ENCODE results near the gene RAB27B. TPM values are rescaled to one million over a fixed set of nuclear protein-coding genes. Genes with fewer than 3 reads are reported as not detected.

Gene RAB27B
- polyA plus RNA-seq, 1 experiment: 1.9 TPM

- POLR2A ChIA-PET: no interaction called here
- no peak for DNase-seq (ENCODE audit: low read depth, low spot score)
- Histone ChIP-seq H3K4me3 (ENCODE audit: low read depth, low read length) (no peak overlapping the region), H3K9me3 (ENCODE audit: control insufficient read depth, insufficient read depth, low read length) (no peaks in the 10 kb centered on the region), H3K27me3 (ENCODE audit: control insufficient read depth, insufficient read depth, low read length) (no peaks in the 10 kb centered on the region), H3K27ac (ENCODE audit: low read depth, low read length) (no peak overlapping the region)
- CTCF ChIA-PET: interaction anchor here (0.7 kb wide), 1 partner anchor 208 kb away, joined by 3 read pairs; no protein-coding TSS in a partner anchor
- TF ChIP-seq CTCF (IDR thresholded peaks at IDR 0.05; ENCODE audit: low read depth, low read length): no peak
Measured at GRCh38 chr18:54919412-54919811, 91.1 kb downstream of the RAB27B start.

GRCh38 chr18:54923339-54923956 lies 95.2 kb downstream of the RAB27B start:
- ChIA-PET POLR2A (no interaction called here), CTCF (interaction anchor here (1.0 kb wide), 1 partner anchor 252 kb away, joined by 3 read pairs; no protein-coding TSS in a partner anchor)
- no peak overlapping the region for H3K27ac ChIP-seq (ENCODE audit: low read depth, low read length)
- DNase-seq (ENCODE audit: low read depth, low spot score): no peak
- H3K27me3 ChIP-seq (ENCODE audit: control insufficient read depth, insufficient read depth, low read length): no peaks in the 10 kb centered on the region
- TF ChIP-seq CTCF (IDR thresholded peaks at IDR 0.05; ENCODE audit: low read depth, low read length): no peak
- no peak overlapping the region for H3K4me3 ChIP-seq (ENCODE audit: low read depth, low read length)
- no peaks in the 10 kb centered on the region; the same call in 1 of the 2 replicates for H3K9me3 ChIP-seq (ENCODE audit: control insufficient read depth, insufficient read depth, low read length)

- H3K27ac ChIP-seq (ENCODE audit: low read depth, low read length): no peak overlapping the region
- ChIA-PET POLR2A (no interaction called here), CTCF (no interaction called here)
- no peak for TF ChIP-seq CTCF (IDR thresholded peaks at IDR 0.05; ENCODE audit: low read depth, low read length)
- no peaks in the 10 kb centered on the region; the same call in 1 of the 2 replicates for H3K9me3 ChIP-seq (ENCODE audit: control insufficient read depth, insufficient read depth, low read length)
- no peak for DNase-seq (ENCODE audit: low read depth, low spot score)
- H3K4me3 ChIP-seq (ENCODE audit: low read depth, low read length): no peak overlapping the region
- no peaks in the 10 kb centered on the region for H3K27me3 ChIP-seq (ENCODE audit: control insufficient read depth, insufficient read depth, low read length)
Measured at GRCh38 chr18:54924948-54925347, 96.7 kb downstream of the RAB27B start.

- H3K9me3 ChIP-seq (ENCODE audit: control insufficient read depth, insufficient read depth, low read length): no peaks in the 10 kb centered on the region; the same call in 1 of the 2 replicates
- POLR2A ChIA-PET: no interaction called here
- H3K27me3 ChIP-seq (ENCODE audit: control insufficient read depth, insufficient read depth, low read length): no peaks in the 10 kb centered on the region
- no peak overlapping the region for H3K4me3 ChIP-seq (ENCODE audit: low read depth, low read length)
- DNase-seq (ENCODE audit: low read depth, low spot score): no peak
- CTCF ChIA-PET: interaction anchor here (0.9 kb wide), 1 partner anchor 17 kb away, joined by 3 read pairs; no protein-coding TSS in a partner anchor
- no peak overlapping the region for H3K27ac ChIP-seq (ENCODE audit: low read depth, low read length)
- TF ChIP-seq CTCF (IDR thresholded peaks at IDR 0.05; ENCODE audit: low read depth, low read length): no peak
Measured at GRCh38 chr18:54926593-54927325, 98.5 kb downstream of the RAB27B start.

- POLR2A ChIA-PET: no interaction called here
- Histone ChIP-seq H3K9me3 (ENCODE audit: control insufficient read depth, insufficient read depth, low read length) (no peaks in the 10 kb centered on the region; the same call in 1 of the 2 replicates), H3K4me3 (ENCODE audit: low read depth, low read length) (no peak overlapping the region), H3K27ac (ENCODE audit: low read depth, low read length) (no peak overlapping the region), H3K27me3 (ENCODE audit: control insufficient read depth, insufficient read depth, low read length) (no peaks in the 10 kb centered on the region)
- no peak for TF ChIP-seq CTCF (IDR thresholded peaks at IDR 0.05; ENCODE audit: low read depth, low read length)
- DNase-seq (ENCODE audit: low read depth, low spot score): no peak
- CTCF ChIA-PET: no interaction called here
Measured at GRCh38 chr18:54928236-54928635, 100.0 kb downstream of the RAB27B start.

All from AG04450 (cell line).